Measurements from ENCODE around the gene SLC39A13.

The SLC39A13 gene

GRCh38 chr11:47392546-47393162 is 15.7 kb upstream of the SLC39A13 start:
- no CpG with 5 or more reads among the region's 14 CpGs for WGBS (ENCODE audit: extremely low coverage, insufficient coverage, insufficient read length)
- no peaks in the 10 kb centered on the region for H3K27me3 ChIP-seq (ENCODE audit: insufficient read depth, low read length)
- H4K12ac ChIP-seq (ENCODE audit: low read depth, low read length) = no peak overlapping the region
- no peaks in the 10 kb centered on the region for H3K36me3 ChIP-seq (ENCODE audit: control insufficient read depth in 1 of 2, insufficient read depth in 2 of 2, low read length in 2 of 2)
- no peak overlapping the region for H4K91ac ChIP-seq (ENCODE audit: low read depth, low read length)
- no peak overlapping the region for H3K4me2 ChIP-seq (ENCODE audit: low read length)
- no peak overlapping the region for H2BK12ac ChIP-seq (ENCODE audit: low read length)
- no peak for DNase-seq
- H2AFZ ChIP-seq (ENCODE audit: insufficient read depth, low read length, poor library complexity) = no peak overlapping the region
- H3K18ac ChIP-seq (ENCODE audit: low read length) = no peak overlapping the region
- no peak overlapping the region for H3K9ac ChIP-seq (ENCODE audit: low read length)
- H3K79me2 ChIP-seq (ENCODE audit: control insufficient read depth, insufficient read depth, low read length, poor library complexity) = no peaks in the 10 kb centered on the region
- no peak overlapping the region for H2AK5ac ChIP-seq (ENCODE audit: low read length)
- no peaks in the 10 kb centered on the region for H3K9me3 ChIP-seq (ENCODE audit: insufficient read depth, low read depth, low read length)
- no peak overlapping the region for H3K23ac ChIP-seq (ENCODE audit: low read length)
- no peak overlapping the region for H3K27ac ChIP-seq (ENCODE audit: low read depth, low read length)
- H3K4me3 ChIP-seq (ENCODE audit: low read depth, low read length) = no peak overlapping the region
- H2BK5ac ChIP-seq (ENCODE audit: low read depth, low read length, poor library complexity) = no peak overlapping the region
- H3K79me1 ChIP-seq (ENCODE audit: low read length) = no peaks in the 10 kb centered on the region
- H3K4ac ChIP-seq (ENCODE audit: low read depth, low read length) = no peak overlapping the region
- H4K8ac ChIP-seq (ENCODE audit: low read depth, low read length) = no peak overlapping the region
- no peak overlapping the region for H3K14ac ChIP-seq (ENCODE audit: low read length)
- H2BK120ac ChIP-seq (ENCODE audit: insufficient read depth, low read length, poor library complexity) = no peak overlapping the region
- H3K4me1 ChIP-seq (ENCODE audit: control insufficient read depth in 1 of 2, insufficient read depth in 2 of 2, low read length in 2 of 2) = no peaks in the 10 kb centered on the region

- H3K79me2 ChIP-seq (ENCODE audit: control insufficient read depth, insufficient read depth, low read length, poor library complexity) = no peaks in the 10 kb centered on the region
- H4K12ac ChIP-seq (ENCODE audit: low read depth, low read length) = no peak overlapping the region
- H2AK5ac ChIP-seq (ENCODE audit: low read length) = no peak overlapping the region
- H3K4me3 ChIP-seq (ENCODE audit: low read depth, low read length) = no peak overlapping the region
- no peaks in the 10 kb centered on the region for H3K4me1 ChIP-seq (ENCODE audit: control insufficient read depth in 1 of 2, insufficient read depth in 2 of 2, low read length in 2 of 2)
- H3K18ac ChIP-seq (ENCODE audit: low read length) = no peak overlapping the region
- no peaks in the 10 kb centered on the region for H3K9me3 ChIP-seq (ENCODE audit: insufficient read depth, low read depth, low read length)
- no peak overlapping the region for H3K14ac ChIP-seq (ENCODE audit: low read length)
- H2BK12ac ChIP-seq (ENCODE audit: low read length) = no peak overlapping the region
- H2BK120ac ChIP-seq (ENCODE audit: insufficient read depth, low read length, poor library complexity) = no peak overlapping the region
- DNase-seq = peak in 1 of 2 donors; percentile 15
- H3K4ac ChIP-seq (ENCODE audit: low read depth, low read length) = no peak overlapping the region
- no peak overlapping the region for H3K4me2 ChIP-seq (ENCODE audit: low read length)
- H2AFZ ChIP-seq (ENCODE audit: insufficient read depth, low read length, poor library complexity) = no peak overlapping the region
- H4K91ac ChIP-seq (ENCODE audit: low read depth, low read length) = no peak overlapping the region
- no CpG with 5 or more reads among the region's 20 CpGs for WGBS (ENCODE audit: extremely low coverage, insufficient coverage, insufficient read length)
- H3K27me3 ChIP-seq (ENCODE audit: insufficient read depth, low read length) = no peaks in the 10 kb centered on the region
- H3K27ac ChIP-seq (ENCODE audit: low read depth, low read length) = no peak overlapping the region
- H3K79me1 ChIP-seq (ENCODE audit: low read length) = no peaks in the 10 kb centered on the region
- H4K8ac ChIP-seq (ENCODE audit: low read depth, low read length) = no peak overlapping the region
- H3K36me3 ChIP-seq (ENCODE audit: control insufficient read depth in 1 of 2, insufficient read depth in 2 of 2, low read length in 2 of 2) = no peaks in the 10 kb centered on the region
- H2BK5ac ChIP-seq (ENCODE audit: low read depth, low read length, poor library complexity) = no peak overlapping the region
- H3K9ac ChIP-seq (ENCODE audit: low read length) = no peak overlapping the region
- no peak overlapping the region for H3K23ac ChIP-seq (ENCODE audit: low read length)
Observed at GRCh38 chr11:47393163-47394049, 15.0 kb upstream of the SLC39A13 start.

GRCh38 chr11:47394050-47394321 is 14.4 kb upstream of the SLC39A13 start:
- no peaks in the 10 kb centered on the region for H3K4me1 ChIP-seq (ENCODE audit: control insufficient read depth in 1 of 2, insufficient read depth in 2 of 2, low read length in 2 of 2)
- DNase-seq = no peak
- no peak overlapping the region for H3K18ac ChIP-seq (ENCODE audit: low read length)
- H2BK120ac ChIP-seq (ENCODE audit: insufficient read depth, low read length, poor library complexity) = no peak overlapping the region
- H3K14ac ChIP-seq (ENCODE audit: low read length) = no peak overlapping the region
- no peaks in the 10 kb centered on the region for H3K36me3 ChIP-seq (ENCODE audit: control insufficient read depth in 1 of 2, insufficient read depth in 2 of 2, low read length in 2 of 2)
- no CpG with 5 or more reads among the region's 9 CpGs for WGBS (ENCODE audit: extremely low coverage, insufficient coverage, insufficient read length)
- H2BK5ac ChIP-seq (ENCODE audit: low read depth, low read length, poor library complexity) = no peak overlapping the region
- H3K9me3 ChIP-seq (ENCODE audit: insufficient read depth, low read depth, low read length) = no peaks in the 10 kb centered on the region
- no peak overlapping the region for H4K8ac ChIP-seq (ENCODE audit: low read depth, low read length)
- no peak overlapping the region for H2AFZ ChIP-seq (ENCODE audit: insufficient read depth, low read length, poor library complexity)
- H3K27me3 ChIP-seq (ENCODE audit: insufficient read depth, low read length) = no peaks in the 10 kb centered on the region
- H3K4me3 ChIP-seq (ENCODE audit: low read depth, low read length) = no peak overlapping the region
- no peak overlapping the region for H3K9ac ChIP-seq (ENCODE audit: low read length)
- no peak overlapping the region for H2BK12ac ChIP-seq (ENCODE audit: low read length)
- H3K4ac ChIP-seq (ENCODE audit: low read depth, low read length) = no peak overlapping the region
- H3K79me2 ChIP-seq (ENCODE audit: control insufficient read depth, insufficient read depth, low read length, poor library complexity) = no peaks in the 10 kb centered on the region
- H3K27ac ChIP-seq (ENCODE audit: low read depth, low read length) = no peak overlapping the region
- H4K91ac ChIP-seq (ENCODE audit: low read depth, low read length) = no peak overlapping the region
- no peaks in the 10 kb centered on the region for H3K79me1 ChIP-seq (ENCODE audit: low read length)
- H3K4me2 ChIP-seq (ENCODE audit: low read length) = no peak overlapping the region
- no peak overlapping the region for H3K23ac ChIP-seq (ENCODE audit: low read length)
- no peak overlapping the region for H4K12ac ChIP-seq (ENCODE audit: low read depth, low read length)
- no peak overlapping the region for H2AK5ac ChIP-seq (ENCODE audit: low read length)

GRCh38 chr11:47394322-47395222 is 13.8 kb upstream of the SLC39A13 start:
- Histone ChIP-seq H3K79me1 (ENCODE audit: low read length) (no peaks in the 10 kb centered on the region), H3K27ac (ENCODE audit: low read depth, low read length) (no peak overlapping the region), H4K8ac (ENCODE audit: low read depth, low read length) (peak overlapping the region; percentile 6), H3K9me3 (ENCODE audit: insufficient read depth, low read depth, low read length) (no peaks in the 10 kb centered on the region), H3K4ac (ENCODE audit: low read depth, low read length) (no peak overlapping the region), H2BK5ac (ENCODE audit: low read depth, low read length, poor library complexity) (no peak overlapping the region), H3K79me2 (ENCODE audit: control insufficient read depth, insufficient read depth, low read length, poor library complexity) (no peaks in the 10 kb centered on the region), H2BK120ac (ENCODE audit: insufficient read depth, low read length, poor library complexity) (no peak overlapping the region), H4K91ac (ENCODE audit: low read depth, low read length) (peak overlapping the region; percentile 20), H3K18ac (ENCODE audit: low read length) (no peak overlapping the region), H3K4me3 (ENCODE audit: low read depth, low read length) (no peak overlapping the region), H3K4me2 (ENCODE audit: low read length) (no peak overlapping the region), H4K12ac (ENCODE audit: low read depth, low read length) (no peak overlapping the region), H2AK5ac (ENCODE audit: low read length) (no peak overlapping the region), H3K23ac (ENCODE audit: low read length) (no peak overlapping the region), H2BK12ac (ENCODE audit: low read length) (no peak overlapping the region), H2AFZ (ENCODE audit: insufficient read depth, low read length, poor library complexity) (no peak overlapping the region), H3K36me3 (ENCODE audit: control insufficient read depth in 1 of 2, insufficient read depth in 2 of 2, low read length in 2 of 2) (no peaks in the 10 kb centered on the region), H3K14ac (ENCODE audit: low read length) (no peak overlapping the region), H3K27me3 (ENCODE audit: insufficient read depth, low read length) (no peaks in the 10 kb centered on the region), H3K9ac (ENCODE audit: low read length) (no peak overlapping the region), H3K4me1 (ENCODE audit: control insufficient read depth in 1 of 2, insufficient read depth in 2 of 2, low read length in 2 of 2) (peaks cover 0 to under 1% of the 10 kb centered on the region in 2 experiments)
- peak in 1 of 2 donors; percentile 31 for DNase-seq
- WGBS (ENCODE audit: extremely low coverage, insufficient coverage, insufficient read length) = no CpG with 5 or more reads among the region's 39 CpGs

All from trophoblast cell (in vitro differentiated cells and primary cell).